Glomerular endothelial cell (primary cell): ENCODE measurements around the gene SDR9C7. TPM values are rescaled to one million over a fixed set of nuclear protein-coding genes. Genes with fewer than 3 reads are reported as not detected.
"Not testable (repeated sequence)": the region's sequence is repeated elsewhere in the genome, so short reads cannot be mapped to it uniquely, and the experiment has no call there.

Source experiments
- DNase-seq: peaks from one replicate; pipeline ENCODE4 v3.0.0-alpha.2; 2011; ENCODE audit warnings: low read depth, low spot score; ENCODE audit errors: extremely low read depth
- total RNA-seq: library from RNA; depleted of rRNA; stranded (reverse); fragments of >200 nt; gene quantifications from 2 replicates; pipeline ENCODE4 v1.2.3, GENCODE V29; 2015

The SDR9C7 gene
- total RNA-seq, 1 donor from 2014 or later, result not detected

- DNase-seq, result not testable (repeated sequence)
Measured at GRCh38 chr12:56879240-56880124, 54.7 kb downstream of the SDR9C7 start.

DNA sequence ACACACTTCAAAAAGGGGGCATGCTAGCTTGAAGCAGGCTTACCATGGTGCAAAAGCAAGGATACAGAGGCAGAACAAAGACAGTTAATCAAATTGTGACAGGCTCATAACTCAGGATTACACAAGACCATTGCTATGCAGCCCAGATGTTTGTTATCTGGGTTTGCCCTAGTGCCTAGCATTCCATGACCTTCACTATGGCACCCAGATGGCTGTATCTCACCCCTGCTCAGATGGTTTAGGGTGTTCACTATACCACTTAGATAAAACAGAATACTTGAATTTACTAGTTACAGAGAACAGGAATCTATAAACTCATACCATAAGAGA lies 56.2 kb downstream of the SDR9C7 start:
- no peak for DNase-seq

DNA sequence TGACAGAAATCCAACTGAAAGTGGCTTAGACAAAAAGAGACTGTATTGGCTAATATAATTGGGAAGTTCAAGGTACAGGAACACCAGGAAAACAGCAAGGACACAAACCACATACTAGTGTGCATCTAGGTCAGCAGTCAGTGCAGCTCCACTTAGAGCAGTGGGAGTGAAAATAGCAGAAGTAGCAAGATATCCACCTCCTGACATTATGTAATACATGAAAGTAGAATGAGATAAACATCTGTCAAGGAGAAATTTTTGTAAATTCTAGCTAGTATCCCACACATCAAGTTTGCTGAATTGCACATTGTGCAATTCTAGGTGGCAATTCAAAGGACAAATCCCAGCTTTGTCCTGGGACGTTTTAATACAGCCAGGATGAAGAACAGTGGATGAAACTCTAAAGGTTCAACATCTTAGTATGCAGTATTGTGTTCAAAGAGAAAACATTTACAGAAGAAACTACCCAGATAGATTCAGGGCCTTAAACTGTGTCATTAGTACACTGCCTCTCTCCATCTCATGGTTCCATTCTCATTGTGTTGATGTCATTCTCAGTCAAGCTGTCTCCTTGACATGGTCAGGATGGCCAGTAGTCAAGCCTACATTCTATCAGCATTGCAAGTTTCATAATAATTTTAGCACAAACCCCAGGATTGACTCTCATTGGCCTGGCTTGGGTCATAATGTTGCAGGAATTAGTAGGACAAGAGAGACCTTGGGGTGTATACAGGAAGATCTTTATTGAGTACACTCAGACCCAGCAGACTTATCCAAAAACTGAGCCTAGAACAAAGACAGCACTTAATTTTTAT lies 56.8 kb downstream of the SDR9C7 start:
- no peak for DNase-seq

DNA sequence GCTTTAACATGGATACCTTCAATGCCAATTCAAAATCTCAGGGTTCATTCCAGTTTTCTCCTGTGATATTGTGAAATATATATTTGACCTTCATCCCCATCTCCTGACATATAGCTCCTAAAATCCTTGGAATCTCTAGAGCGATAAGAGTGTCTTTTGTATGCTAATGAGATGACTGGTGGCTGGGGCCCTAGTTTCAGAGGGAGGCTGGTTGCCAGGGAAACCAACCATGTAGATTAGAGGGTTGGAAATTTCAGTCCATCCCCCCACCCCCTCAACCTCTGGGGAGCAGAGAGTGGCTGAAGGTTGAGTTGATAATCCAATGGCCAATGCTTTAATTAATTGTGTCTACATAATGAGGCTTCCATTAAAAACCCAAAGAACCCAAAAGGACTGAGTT lies 59.4 kb downstream of the SDR9C7 start:
- DNase-seq, result no peak

- DNase-seq, result no peak
Measured at GRCh38 chr12:56873382-56873781, 60.8 kb downstream of the SDR9C7 start.

Other genes with a start within 250 kb of the SDR9C7 start
- 110 and 111 TPM in 2 replicates for gene PTGES3, start 246.1 kb downstream of the SDR9C7 start, total RNA-seq
- gene NACA, start 209.1 kb downstream of the SDR9C7 start, total RNA-seq, result 892 and 1,291 TPM in 2 replicates
- 1.5 and 4.0 TPM in 2 replicates for gene PRIM1, start 182.1 kb downstream of the SDR9C7 start, total RNA-seq
- gene HSD17B6, start 171.1 kb downstream of the SDR9C7 start, total RNA-seq, result not detected in 2 replicates
- gene RDH16, start 23.2 kb upstream of the SDR9C7 start, total RNA-seq, result 0.05 TPM in 1 of 2 replicates, not detected in the other
- 5.3 and 8.0 TPM in 2 replicates for gene ZBTB39, start 72.1 kb upstream of the SDR9C7 start, total RNA-seq
- not detected in 2 replicates for gene TAC3, start 82.1 kb upstream of the SDR9C7 start, total RNA-seq
- not detected in 2 replicates for gene MYO1A, start 115.7 kb upstream of the SDR9C7 start, total RNA-seq
- 7.9 and 8.0 TPM in 2 replicates for gene NEMP1, start 144.4 kb upstream of the SDR9C7 start, total RNA-seq
- 16.4 and 17.2 TPM in 2 replicates for gene NAB2, start 154.7 kb upstream of the SDR9C7 start, total RNA-seq
- 91.2 and 108 TPM in 2 replicates for gene STAT6, start 177.0 kb upstream of the SDR9C7 start, total RNA-seq
- 12.4 and 21.4 TPM in 2 replicates for gene LRP1, start 194.1 kb upstream of the SDR9C7 start, total RNA-seq
- not detected in 2 replicates for gene LRP1-AS, start 213.2 kb upstream of the SDR9C7 start, total RNA-seq